ENCODE data around the gene EPHA2. TPM values are rescaled to one million over a fixed set of nuclear protein-coding genes. Genes with fewer than 3 reads are reported as not detected.
A peak's percentile ranks its signal among the peaks of the same experiment; 100 is the strongest.

Gene EPHA2
- total and polyA plus RNA-seq, 8 donors = 4.6 to 200 (median 23.4) TPM

DNA sequence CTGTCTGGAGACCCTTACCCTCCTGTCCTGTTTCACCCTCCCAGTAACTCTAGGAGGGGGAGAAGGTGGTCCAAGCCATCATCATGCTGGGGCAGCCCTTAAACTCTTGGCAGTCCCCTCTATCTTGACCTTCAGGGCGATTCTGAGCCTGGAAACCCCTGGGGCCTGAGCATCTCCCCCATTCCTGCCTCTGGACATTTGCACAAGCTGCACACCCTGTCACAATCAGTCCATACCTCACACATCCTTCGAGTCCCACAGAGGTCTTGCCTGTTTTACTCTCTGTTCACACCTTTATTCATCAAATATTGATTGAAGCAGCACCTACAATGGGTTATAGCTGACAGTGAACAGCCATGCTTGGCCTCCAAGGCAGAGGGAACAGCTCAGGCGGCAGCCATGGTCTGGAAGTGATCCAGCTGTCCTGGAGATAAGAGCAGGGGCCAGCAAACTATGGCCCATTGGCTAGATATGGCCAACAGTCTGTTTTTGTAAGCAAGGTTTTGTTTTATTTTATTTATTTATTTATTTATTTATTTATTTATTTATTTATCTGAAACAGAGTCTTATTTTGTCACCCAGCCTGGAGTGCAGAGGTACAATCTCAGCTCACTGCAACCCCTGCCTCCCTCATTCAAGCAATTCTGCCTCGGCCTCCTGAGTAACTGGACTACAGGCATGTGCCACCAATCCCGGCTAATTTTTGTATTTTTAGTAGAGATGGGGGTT, 75.3 kb downstream of the EPHA2 start:
- intact Hi-C loops (cut with DNase I; ENCODE audit: low total_unique reads) = loop anchor here (5.0 kb wide), 1 partner anchor 162 kb away; no protein-coding TSS in a partner anchor
- peaks cover 7 to 26% (median 20%) of the 10 kb centered on the region in 4 donors for H3K4me1 ChIP-seq
- H3K36me3 ChIP-seq = no peaks in the 10 kb centered on the region
- H3K4me3 ChIP-seq = no peak overlapping the region
- H3K9me3 ChIP-seq = no peaks in the 10 kb centered on the region
- WGBS, 5 donors = 68 to 80% (median 73%) methylated on average over 5 of the region's 5 CpGs
- H3K27me3 ChIP-seq = no peaks in the 10 kb centered on the region
- no peak for TF ChIP-seq EP300 (IDR thresholded peaks at IDR 0.05)
- TF ChIP-seq, protein P1, sequence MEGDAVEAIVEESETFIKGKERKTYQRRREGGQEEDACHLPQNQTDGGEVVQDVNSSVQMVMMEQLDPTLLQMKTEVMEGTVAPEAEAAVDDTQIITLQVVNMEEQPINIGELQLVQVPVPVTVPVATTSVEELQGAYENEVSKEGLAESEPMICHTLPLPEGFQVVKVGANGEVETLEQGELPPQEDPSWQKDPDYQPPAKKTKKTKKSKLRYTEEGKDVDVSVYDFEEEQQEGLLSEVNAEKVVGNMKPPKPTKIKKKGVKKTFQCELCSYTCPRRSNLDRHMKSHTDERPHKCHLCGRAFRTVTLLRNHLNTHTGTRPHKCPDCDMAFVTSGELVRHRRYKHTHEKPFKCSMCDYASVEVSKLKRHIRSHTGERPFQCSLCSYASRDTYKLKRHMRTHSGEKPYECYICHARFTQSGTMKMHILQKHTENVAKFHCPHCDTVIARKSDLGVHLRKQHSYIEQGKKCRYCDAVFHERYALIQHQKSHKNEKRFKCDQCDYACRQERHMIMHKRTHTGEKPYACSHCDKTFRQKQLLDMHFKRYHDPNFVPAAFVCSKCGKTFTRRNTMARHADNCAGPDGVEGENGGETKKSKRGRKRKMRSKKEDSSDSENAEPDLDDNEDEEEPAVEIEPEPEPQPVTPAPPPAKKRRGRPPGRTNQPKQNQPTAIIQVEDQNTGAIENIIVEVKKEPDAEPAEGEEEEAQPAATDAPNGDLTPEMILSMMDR (IDR thresholded peaks at IDR 0.05) = no peak
- TF ChIP-seq POLR2AphosphoS5 (IDR thresholded peaks at IDR 0.05) = no peak
- TF ChIP-seq POLR2A (IDR thresholded peaks at IDR 0.05) = no peak
- H3K27ac ChIP-seq = no peak overlapping the region
- DNase-seq = peak; percentile 24 to 68

DNA sequence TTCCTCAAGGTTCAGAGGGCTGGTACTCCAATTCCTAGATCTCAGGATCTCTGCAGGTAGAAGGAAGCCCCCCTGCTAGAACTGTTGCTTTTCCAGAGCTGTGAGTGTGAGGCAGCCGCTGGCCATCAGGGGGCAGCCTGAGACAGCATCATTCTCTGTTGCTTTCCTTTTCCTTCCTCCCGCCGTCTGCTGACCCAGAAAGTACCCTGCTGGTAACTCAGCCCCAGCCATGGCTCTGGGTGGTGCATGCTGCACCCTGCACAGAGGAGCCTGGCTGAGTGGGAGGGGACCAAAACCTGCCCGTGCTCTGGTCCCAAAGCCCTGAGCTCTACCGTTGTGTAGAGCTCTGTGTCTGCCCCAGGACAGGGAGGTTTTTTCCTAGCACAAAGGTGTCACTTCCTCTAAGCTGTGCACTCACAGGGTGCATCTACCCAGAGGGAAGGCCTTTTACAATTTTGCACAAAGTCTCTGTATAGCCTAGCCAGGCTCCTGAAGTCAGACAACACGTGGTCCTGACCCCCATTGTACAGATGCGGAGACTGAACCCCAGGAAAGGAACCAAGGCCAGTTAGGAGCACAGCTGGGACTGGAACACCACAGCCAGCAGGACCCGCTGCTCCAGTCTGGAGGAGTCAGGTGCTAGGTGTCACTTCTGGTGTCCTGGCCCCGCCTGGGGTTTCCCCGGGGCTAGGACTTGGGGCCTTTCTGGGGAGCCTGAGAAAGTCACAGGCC, 76.8 kb downstream of the EPHA2 start:
- H3K4me1 ChIP-seq = peaks cover 8 to 39% (median 31%) of the 10 kb centered on the region in 4 donors
- 23 to 38% (median 28%) methylated on average over 8 to 10 of the region's 10 CpGs for WGBS, 5 donors
- peaks cover 0 to 6% (median 0%) of the 10 kb centered on the region in 3 donors for H3K27me3 ChIP-seq
- H3K4me3 ChIP-seq = no peak overlapping the region
- no peaks in the 10 kb centered on the region for H3K36me3 ChIP-seq
- intact Hi-C loops (cut with DNase I; ENCODE audit: low total_unique reads) = loop anchor here (2.0 to 5.0 kb wide), 2 partner anchors 108 to 278 kb away; no protein-coding TSS in a partner anchor
- peak overlapping the region in 1 of 5 donors; percentile 49 for H3K27ac ChIP-seq
- no peaks in the 10 kb centered on the region for H3K9me3 ChIP-seq
- no peak for TF ChIP-seq EP300 (IDR thresholded peaks at IDR 0.05)
- peak in 1 of 3 donors; percentile 33 for TF ChIP-seq POLR2AphosphoS5 (IDR thresholded peaks at IDR 0.05)
- TF ChIP-seq, protein P1 (IDR thresholded peaks at IDR 0.05) = peak in 5 of 7 experiments; percentile 83 to 94 (median 87)
- peak; percentile 85 to 93 for DNase-seq

DNA sequence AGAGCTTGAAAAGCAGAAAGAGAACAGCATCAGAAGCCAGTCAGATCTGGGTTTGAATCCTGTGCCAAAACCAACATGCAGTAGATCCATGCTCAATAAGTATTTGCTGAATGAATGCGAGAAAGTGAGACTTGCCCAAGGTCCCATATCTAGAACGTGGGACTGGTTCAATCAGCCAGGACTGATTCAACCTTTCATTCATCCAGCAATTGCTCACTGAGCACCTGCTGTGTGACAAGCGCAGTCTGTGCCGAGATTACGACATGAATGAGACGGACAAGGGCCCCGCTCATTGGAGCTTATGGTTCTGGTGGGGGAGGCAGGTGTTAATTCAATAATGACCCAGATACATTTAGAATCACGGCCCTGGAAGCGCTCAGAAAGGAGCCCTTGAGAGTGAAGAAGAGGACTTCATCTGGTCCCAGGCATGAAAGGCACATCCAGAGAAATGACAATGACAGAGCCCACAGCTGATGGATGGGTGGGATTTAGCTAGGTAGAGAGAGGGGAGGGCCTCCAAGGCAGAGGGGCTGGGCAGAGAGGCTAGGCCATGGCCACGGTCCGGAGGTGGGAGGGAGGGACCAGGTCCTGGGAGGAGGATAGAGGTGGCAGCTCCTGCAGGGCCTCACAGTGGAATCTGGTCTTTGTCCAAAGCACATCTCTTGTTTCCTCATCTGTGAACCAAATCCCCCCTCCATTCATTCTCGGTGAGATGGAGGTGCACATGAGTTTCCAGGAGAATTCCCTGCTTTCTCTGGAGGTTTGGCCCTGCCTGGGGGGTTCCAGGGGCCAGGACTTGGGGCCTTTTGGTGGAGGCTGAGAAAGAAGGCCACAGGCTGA, 78.2 kb downstream of the EPHA2 start:
- Histone ChIP-seq H3K27ac (no peak overlapping the region), H3K36me3 (no peaks in the 10 kb centered on the region), H3K9me3 (no peaks in the 10 kb centered on the region), H3K27me3 (peaks cover 0 to 21% (median 8%) of the 10 kb centered on the region in 3 donors), H3K4me3 (no peak overlapping the region), H3K4me1 (peaks cover 22 to 46% (median 36%) of the 10 kb centered on the region in 4 donors)
- intact Hi-C loops (cut with DNase I; ENCODE audit: low total_unique reads) = loop anchor here (2.0 to 5.0 kb wide), 2 partner anchors 109 to 280 kb away; no protein-coding TSS in a partner anchor
- peak in 1 of 2 donors; percentile 5 for DNase-seq
- WGBS, 5 donors = 76 to 84% (median 80%) methylated on average over 12 of the region's 12 CpGs
- TF ChIP-seq POLR2AphosphoS5 (IDR thresholded peaks at IDR 0.05) (no peak), POLR2A (IDR thresholded peaks at IDR 0.05) (no peak), EP300 (IDR thresholded peaks at IDR 0.05) (no peak)
- TF ChIP-seq, protein P1 (IDR thresholded peaks at IDR 0.05) = no peak

DNA sequence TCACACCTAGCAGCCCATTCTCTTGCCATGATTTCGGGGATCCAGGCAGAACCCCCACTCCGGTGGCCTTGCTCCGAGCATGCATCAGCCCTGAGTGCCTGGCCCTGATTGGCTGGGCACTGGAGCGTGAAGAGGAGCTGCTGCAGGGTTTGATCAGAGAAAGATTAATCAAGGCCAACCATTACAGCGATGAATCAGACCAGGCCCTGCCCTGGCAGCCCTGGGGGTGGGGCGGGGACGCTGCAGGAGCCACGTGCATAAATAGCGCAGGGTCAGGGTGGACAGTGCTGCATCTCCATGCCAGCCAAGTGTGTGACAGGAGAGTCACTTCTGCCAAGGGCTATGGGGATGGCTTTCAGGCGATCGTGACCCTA, 79.0 kb downstream of the EPHA2 start:
- H3K27me3 ChIP-seq = peaks cover 0 to 27% (median 8%) of the 10 kb centered on the region in 3 donors
- H3K9me3 ChIP-seq = no peaks in the 10 kb centered on the region
- no peak for DNase-seq
- 67 to 87% (median 75%) methylated on average over 11 of the region's 11 CpGs for WGBS, 5 donors
- no peak overlapping the region for H3K27ac ChIP-seq
- intact Hi-C loops (cut with DNase I; ENCODE audit: low total_unique reads) = loop anchor here (5.0 kb wide), 1 partner anchor 280 kb away; no protein-coding TSS in a partner anchor
- H3K4me3 ChIP-seq = no peak overlapping the region
- TF ChIP-seq POLR2A (IDR thresholded peaks at IDR 0.05) (no peak), EP300 (IDR thresholded peaks at IDR 0.05) (no peak), POLR2AphosphoS5 (IDR thresholded peaks at IDR 0.05) (no peak)
- TF ChIP-seq, protein P1 (IDR thresholded peaks at IDR 0.05) = no peak
- no peaks in the 10 kb centered on the region for H3K36me3 ChIP-seq
- peaks cover 22 to 41% (median 34%) of the 10 kb centered on the region in 4 donors for H3K4me1 ChIP-seq
